Measurements from ENCODE around the gene PARD6B. TPM values are rescaled to one million over a fixed set of nuclear protein-coding genes. Genes with fewer than 3 reads are reported as not detected.

Gene PARD6B
- total RNA-seq, 2 donors from 2014 or later, result 8.3 to 14.4 TPM

DNA sequence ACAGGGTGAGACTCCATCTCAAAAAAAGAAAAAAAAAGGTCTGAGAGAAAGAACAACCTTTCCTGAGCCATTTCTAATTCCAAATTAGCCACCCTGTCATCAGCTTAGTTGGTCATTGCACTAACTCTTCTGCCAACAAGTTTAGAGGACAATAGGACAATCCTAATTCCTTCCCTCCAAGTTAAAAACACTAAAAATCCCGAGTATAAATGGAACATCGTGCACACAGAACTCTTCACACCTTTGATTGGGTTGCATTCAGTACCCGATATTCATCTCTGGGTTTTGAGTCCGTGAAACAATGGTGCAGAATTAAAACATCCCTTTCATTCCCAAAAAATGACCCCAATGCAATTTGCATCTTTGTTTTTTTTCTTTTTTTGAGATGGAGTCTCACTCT, 23.0 kb downstream of the PARD6B start:
- DNase-seq (ENCODE audit: low spot score), result no peak
- Histone ChIP-seq H3K27ac (no peak overlapping the region), H3K27me3 (replicated peaks; ENCODE audit: insufficient read depth) (no peaks in the 10 kb centered on the region), H3K4me1 (replicated peaks) (no peaks in the 10 kb centered on the region), H3K36me3 (no peaks in the 10 kb centered on the region), H3K9me3 (no peaks in the 10 kb centered on the region), H3K4me3 (no peak overlapping the region)
- intact Hi-C loops (cut with DNase I), result no loop called here
- 93% methylated on average over 4 of the region's 4 CpGs for WGBS
- TF ChIP-seq, protein P1, sequence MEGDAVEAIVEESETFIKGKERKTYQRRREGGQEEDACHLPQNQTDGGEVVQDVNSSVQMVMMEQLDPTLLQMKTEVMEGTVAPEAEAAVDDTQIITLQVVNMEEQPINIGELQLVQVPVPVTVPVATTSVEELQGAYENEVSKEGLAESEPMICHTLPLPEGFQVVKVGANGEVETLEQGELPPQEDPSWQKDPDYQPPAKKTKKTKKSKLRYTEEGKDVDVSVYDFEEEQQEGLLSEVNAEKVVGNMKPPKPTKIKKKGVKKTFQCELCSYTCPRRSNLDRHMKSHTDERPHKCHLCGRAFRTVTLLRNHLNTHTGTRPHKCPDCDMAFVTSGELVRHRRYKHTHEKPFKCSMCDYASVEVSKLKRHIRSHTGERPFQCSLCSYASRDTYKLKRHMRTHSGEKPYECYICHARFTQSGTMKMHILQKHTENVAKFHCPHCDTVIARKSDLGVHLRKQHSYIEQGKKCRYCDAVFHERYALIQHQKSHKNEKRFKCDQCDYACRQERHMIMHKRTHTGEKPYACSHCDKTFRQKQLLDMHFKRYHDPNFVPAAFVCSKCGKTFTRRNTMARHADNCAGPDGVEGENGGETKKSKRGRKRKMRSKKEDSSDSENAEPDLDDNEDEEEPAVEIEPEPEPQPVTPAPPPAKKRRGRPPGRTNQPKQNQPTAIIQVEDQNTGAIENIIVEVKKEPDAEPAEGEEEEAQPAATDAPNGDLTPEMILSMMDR (IDR thresholded peaks at IDR 0.05), result no peak
- TF ChIP-seq POLR2AphosphoS5 (IDR thresholded peaks at IDR 0.05) (no peak), POLR2A (IDR thresholded peaks at IDR 0.05) (no peak)

DNA sequence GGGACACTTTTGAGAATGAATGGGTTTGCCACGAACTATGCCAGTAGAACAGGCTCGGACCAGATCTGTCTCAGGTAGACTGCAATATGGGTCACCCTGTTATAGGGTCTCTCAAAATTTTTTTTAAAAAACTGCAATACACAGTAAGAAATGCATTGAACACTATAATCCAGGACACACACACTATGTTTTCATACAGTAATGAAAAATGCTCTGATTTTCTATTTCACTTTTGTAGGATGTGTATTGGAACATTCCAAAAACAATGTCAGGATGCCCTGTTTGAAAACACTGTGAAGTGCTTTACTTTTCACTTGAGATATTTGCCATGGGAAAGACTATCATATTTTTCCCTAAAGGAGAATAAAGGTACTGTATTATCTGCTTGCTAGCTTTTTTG, 25.1 kb downstream of the PARD6B start:
- H3K36me3 ChIP-seq, result no peaks in the 10 kb centered on the region
- H3K27me3 ChIP-seq (replicated peaks; ENCODE audit: insufficient read depth), result no peaks in the 10 kb centered on the region
- DNase-seq (ENCODE audit: low spot score), result no peak
- no peaks in the 10 kb centered on the region for H3K4me1 ChIP-seq (replicated peaks)
- no peak overlapping the region for H3K4me3 ChIP-seq
- no peak overlapping the region for H3K27ac ChIP-seq
- TF ChIP-seq POLR2AphosphoS5 (IDR thresholded peaks at IDR 0.05) (no peak), POLR2A (IDR thresholded peaks at IDR 0.05) (no peak)
- TF ChIP-seq, protein P1 (IDR thresholded peaks at IDR 0.05), result no peak
- 84% methylated on average over 2 of the region's 2 CpGs for WGBS
- intact Hi-C loops (cut with DNase I), result no loop called here
- no peaks in the 10 kb centered on the region for H3K9me3 ChIP-seq

DNA sequence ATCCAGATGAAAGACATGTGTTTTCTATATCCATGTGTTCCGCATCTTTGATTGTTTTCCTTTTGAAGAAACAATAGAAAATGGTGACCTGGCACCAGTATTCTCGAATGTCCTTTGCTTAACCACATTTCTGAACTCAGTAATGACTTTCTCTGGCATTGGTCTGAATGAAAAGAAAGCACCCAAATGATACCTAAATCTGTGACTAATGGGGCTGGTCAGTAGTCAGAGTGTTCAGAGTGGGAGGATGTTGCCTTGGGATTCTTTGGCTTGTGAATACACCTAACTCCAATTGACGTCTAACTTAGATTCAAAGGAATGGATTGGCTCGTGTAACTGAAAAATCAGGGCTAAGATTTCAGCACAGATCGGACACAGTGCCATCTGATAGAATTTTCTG, 27.1 kb downstream of the PARD6B start:
- intact Hi-C loops (cut with DNase I), result no loop called here
- DNase-seq (ENCODE audit: low spot score), result no peak
- TF ChIP-seq, protein P1 (IDR thresholded peaks at IDR 0.05), result no peak
- TF ChIP-seq POLR2AphosphoS5 (IDR thresholded peaks at IDR 0.05), result no peak
- TF ChIP-seq POLR2A (IDR thresholded peaks at IDR 0.05), result no peak
- H3K36me3 ChIP-seq, result no peaks in the 10 kb centered on the region
- no peaks in the 10 kb centered on the region for H3K27me3 ChIP-seq (replicated peaks; ENCODE audit: insufficient read depth)
- H3K27ac ChIP-seq, result no peak overlapping the region
- no peaks in the 10 kb centered on the region for H3K4me1 ChIP-seq (replicated peaks)
- H3K4me3 ChIP-seq, result no peak overlapping the region
- H3K9me3 ChIP-seq, result no peaks in the 10 kb centered on the region
- WGBS, result 87% methylated on average over 5 of the region's 5 CpGs

DNA sequence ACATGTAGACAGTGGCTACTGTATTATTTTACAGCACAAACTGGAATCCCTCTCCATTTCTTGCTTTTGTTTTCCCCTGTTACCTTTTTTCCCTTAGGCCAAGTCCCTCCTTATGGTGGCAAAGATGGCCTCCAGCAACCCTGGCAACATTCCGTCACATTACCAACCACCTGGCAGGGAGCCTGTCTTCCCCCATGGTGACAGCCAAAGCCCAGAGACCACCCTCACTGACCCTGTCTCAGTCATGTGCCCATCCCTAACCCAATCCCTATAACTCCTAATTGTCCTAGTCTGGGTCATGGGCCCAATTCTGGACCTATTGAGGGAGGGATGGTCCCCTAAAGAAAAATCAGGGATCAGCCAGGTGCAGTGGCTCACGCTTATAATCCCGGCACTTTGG, 27.6 kb downstream of the PARD6B start:
- DNase-seq (ENCODE audit: low spot score), result no peak
- intact Hi-C loops (cut with DNase I), result no loop called here

DNA sequence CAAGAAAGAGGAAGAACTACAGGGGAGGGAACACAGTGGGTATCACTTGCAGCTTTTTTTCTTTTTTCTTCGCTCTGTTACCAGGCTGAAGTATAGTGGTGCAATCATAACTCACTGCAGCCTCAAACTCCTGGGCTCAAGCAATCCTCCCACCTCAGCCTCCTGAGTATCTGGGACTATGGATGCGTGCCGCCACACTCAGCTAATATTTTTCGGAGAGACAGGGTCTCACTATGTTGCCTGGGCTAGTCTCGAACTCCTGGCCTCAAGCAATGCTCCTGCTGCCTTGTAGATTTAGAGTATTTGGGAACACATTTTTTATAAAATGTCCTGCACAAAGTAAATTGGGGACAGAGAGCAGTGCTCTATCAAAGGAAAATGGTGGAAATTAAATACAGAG, 28.3 kb downstream of the PARD6B start:
- Histone ChIP-seq H3K27ac (no peak overlapping the region), H3K9me3 (no peaks in the 10 kb centered on the region), H3K4me1 (replicated peaks) (no peaks in the 10 kb centered on the region), H3K4me3 (no peak overlapping the region), H3K36me3 (no peaks in the 10 kb centered on the region), H3K27me3 (replicated peaks; ENCODE audit: insufficient read depth) (no peaks in the 10 kb centered on the region)
- TF ChIP-seq, protein P1 (IDR thresholded peaks at IDR 0.05), result no peak
- TF ChIP-seq POLR2AphosphoS5 (IDR thresholded peaks at IDR 0.05), result no peak
- TF ChIP-seq POLR2A (IDR thresholded peaks at IDR 0.05), result no peak
- intact Hi-C loops (cut with DNase I), result no loop called here
- 89% methylated on average over 5 of the region's 5 CpGs for WGBS
- DNase-seq (ENCODE audit: low spot score), result no peak

More for the DNA sequence above, 27.6 kb downstream of the PARD6B start:
- Histone ChIP-seq H3K4me3 (no peak overlapping the region), H3K9me3 (no peaks in the 10 kb centered on the region), H3K4me1 (replicated peaks) (no peaks in the 10 kb centered on the region), H3K36me3 (no peaks in the 10 kb centered on the region), H3K27ac (no peak overlapping the region), H3K27me3 (replicated peaks; ENCODE audit: insufficient read depth) (no peaks in the 10 kb centered on the region)
- TF ChIP-seq POLR2A (IDR thresholded peaks at IDR 0.05), result no peak
- TF ChIP-seq POLR2AphosphoS5 (IDR thresholded peaks at IDR 0.05), result no peak
- TF ChIP-seq, protein P1 (IDR thresholded peaks at IDR 0.05), result no peak
- 92% methylated on average over 3 of the region's 3 CpGs for WGBS

Measured in prostate gland (tissue), 2 donors.